ENCODE results near the gene ANXA6.

The ANXA6 gene

GRCh38 chr5:151079838-151080612 is 77.6 kb downstream of the ANXA6 start:
- no peak for DNase-seq

GRCh38 chr5:151078490-151079262 is 78.9 kb downstream of the ANXA6 start:
- no peak for DNase-seq

- no peak for DNase-seq
Measured at GRCh38 chr5:151077967-151078366, 79.6 kb downstream of the ANXA6 start.

GRCh38 chr5:151077419-151077818 is 80.2 kb downstream of the ANXA6 start:
- no peak for DNase-seq

- DNase-seq: no peak
Measured at GRCh38 chr5:151076616-151077015, 81.0 kb downstream of the ANXA6 start.

GRCh38 chr5:151075698-151076331 is 81.8 kb downstream of the ANXA6 start:
- DNase-seq: no peak

- no peak for DNase-seq
Measured at GRCh38 chr5:151074557-151074956, 83.0 kb downstream of the ANXA6 start.

GRCh38 chr5:151073280-151073679 is 84.3 kb downstream of the ANXA6 start:
- DNase-seq: no peak

GRCh38 chr5:151072630-151073025 is 85.0 kb downstream of the ANXA6 start:
- DNase-seq: no peak

GRCh38 chr5:151071848-151072629 is 85.5 kb downstream of the ANXA6 start:
- no peak for DNase-seq

GRCh38 chr5:151071021-151071420 is 86.6 kb downstream of the ANXA6 start:
- DNase-seq: no peak

GRCh38 chr5:151070449-151070848 is 87.1 kb downstream of the ANXA6 start:
- no peak for DNase-seq

- DNase-seq: no peak
Measured at GRCh38 chr5:151068433-151069197, 89.0 kb downstream of the ANXA6 start.

- DNase-seq: no peak
Measured at GRCh38 chr5:151067632-151068432, 89.7 kb downstream of the ANXA6 start.

GRCh38 chr5:151066920-151067319 is 90.7 kb downstream of the ANXA6 start:
- DNase-seq: no peak

- no peak for DNase-seq
Measured at GRCh38 chr5:151065609-151066008, 92.0 kb downstream of the ANXA6 start.

- no peak for DNase-seq
Measured at GRCh38 chr5:151064916-151065499, 92.6 kb downstream of the ANXA6 start.

GRCh38 chr5:151063142-151063989 is 94.2 kb downstream of the ANXA6 start:
- DNase-seq: no peak

GRCh38 chr5:151062405-151063141 is 95.0 kb downstream of the ANXA6 start:
- DNase-seq: no peak

Data from GDM1 (cell line).